Suprapubic skin (tissue), 4 donors: ENCODE data around the gene RHOT2. TPM values are rescaled to one million over a fixed set of nuclear protein-coding genes. Genes with fewer than 3 reads are reported as not detected.

ENCODE experiments used
- DNase-seq, 2 donors: peaks; one replicate each; pipeline ENCODE4 v3.0.0-alpha.2; 2019; ENCODE audit warnings: low spot score in 2 of 2
- H3K27ac ChIP-seq: fragments of 200-600 bp; sonication (generic); one replicate; pipeline ENCODE4 v1.5.1; 2019
- H3K27me3 ChIP-seq: fragments of 200-600 bp; sonication (generic); one replicate; pipeline ENCODE4 v1.5.1; 2019
- H3K36me3 ChIP-seq: fragments of 200-600 bp; sonication (generic); one replicate; pipeline ENCODE4 v1.5.1; 2019
- H3K4me1 ChIP-seq: fragments of 200-600 bp; sonication (generic); one replicate; pipeline ENCODE4 v1.5.1; 2019
- H3K4me3 ChIP-seq: fragments of 200-600 bp; sonication (generic); one replicate; pipeline ENCODE4 v1.5.1; 2019; ENCODE audit warnings: mild to moderate bottlenecking
- H3K9me3 ChIP-seq: fragments of 200-600 bp; sonication (generic); one replicate; pipeline ENCODE4 v1.5.1; 2019
- EP300 ChIP-seq: sonication (generic); formaldehyde crosslinking; IDR thresholded peaks from one replicate; pipeline ENCODE4 v1.6.1; 2017; ENCODE audit warnings: antibody characterized with exemption
- POLR2A ChIP-seq, 2 donors: fragments of 450-650 bp; IDR thresholded peaks; one replicate each; pipeline ENCODE4 v1.6.1; 2017; ENCODE audit warnings: antibody characterized with exemption in 2 of 2, mild to moderate bottlenecking in 2 of 2, moderate library complexity in 2 of 2
- POLR2AphosphoS5 ChIP-seq, 3 donors: sonication (generic); formaldehyde crosslinking; IDR thresholded peaks; one replicate each; pipeline ENCODE4 v1.6.1; 2017; ENCODE audit warnings: antibody characterized with exemption in 3 of 3
- WGBS: methylation state at CpG from one replicate; pipeline ENCODE4 v1.1.5; 2018; 5-methylcytosine and 5-hydroxymethylcytosine counted together
- total RNA-seq, 4 donors: library from RNA; depleted of rRNA; stranded (reverse); fragments of >200 nt; gene quantifications; one replicate each; pipeline ENCODE4 v1.1.0, GENCODE V29; 2016
- TF ChIP-seq, protein P1 (sequence below), 2 donors: fragments of 200-600 bp in 1 of 2; fragments of 450-650 bp in 1 of 2; sonication (generic) in 1 of 2; IDR thresholded peaks; one replicate each; pipeline ENCODE4 v1.5.1; 2016 to 2019; ENCODE audit warnings: antibody characterized with exemption in 2 of 2, mild to moderate bottlenecking in 1 of 2, moderate library complexity in 1 of 2

RHOT2 gene
- total RNA-seq, 4 donors from 2014 or later: 66.9 to 156 (median 96.8) TPM

DNA sequence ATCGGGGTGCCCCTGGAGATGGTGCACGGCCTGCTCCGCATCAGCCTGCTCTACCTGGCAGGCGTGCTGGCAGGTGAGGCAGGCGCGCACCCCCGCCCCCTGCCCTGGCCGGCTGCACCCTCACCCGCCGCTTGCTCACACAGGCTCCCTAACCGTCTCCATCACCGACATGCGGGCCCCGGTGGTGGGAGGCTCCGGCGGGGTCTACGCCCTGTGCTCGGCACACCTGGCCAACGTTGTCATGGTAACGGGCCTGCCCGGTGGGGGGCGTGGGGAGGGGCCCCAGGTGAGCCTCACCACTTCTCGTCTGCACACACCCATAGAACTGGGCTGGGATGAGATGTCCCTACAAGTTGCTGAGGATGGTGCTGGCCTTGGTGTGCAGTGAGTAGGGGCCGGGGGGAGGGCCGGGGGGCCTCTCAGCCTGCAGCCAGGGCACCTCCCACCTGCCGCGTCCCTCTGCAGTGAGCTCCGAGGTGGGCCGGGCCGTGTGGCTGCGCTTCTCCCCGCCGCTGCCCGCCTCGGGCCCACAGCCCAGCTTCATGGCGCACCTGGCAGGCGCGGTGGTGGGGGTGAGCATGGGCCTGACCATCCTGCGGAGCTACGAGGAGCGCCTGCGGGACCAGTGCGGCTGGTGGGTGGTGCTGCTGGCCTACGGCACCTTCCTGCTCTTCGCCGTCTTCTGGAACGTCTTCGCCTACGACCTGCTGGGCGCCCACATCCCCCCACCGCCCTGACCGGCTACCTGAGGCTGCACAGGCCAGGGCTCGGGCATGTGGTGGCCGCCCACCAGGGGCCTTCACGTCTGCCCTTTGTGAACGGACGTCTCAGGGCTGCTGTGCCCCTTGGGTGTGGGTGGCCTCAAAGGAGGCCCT is 9.6 kb downstream of the RHOT2 start:
- Histone ChIP-seq H3K4me3 (peak overlapping the region; percentile 5), H3K27ac (no peak overlapping the region), H3K4me1 (peaks cover 72% of the 10 kb centered on the region), H3K9me3 (no peaks in the 10 kb centered on the region), H3K36me3 (peaks cover 24% of the 10 kb centered on the region), H3K27me3 (peaks cover 4% of the 10 kb centered on the region)
- 77% methylated on average over 8 of the region's 57 CpGs for WGBS
- TF ChIP-seq POLR2AphosphoS5 (IDR thresholded peaks at IDR 0.05): no peak
- TF ChIP-seq EP300: no peak
- TF ChIP-seq, protein P1, sequence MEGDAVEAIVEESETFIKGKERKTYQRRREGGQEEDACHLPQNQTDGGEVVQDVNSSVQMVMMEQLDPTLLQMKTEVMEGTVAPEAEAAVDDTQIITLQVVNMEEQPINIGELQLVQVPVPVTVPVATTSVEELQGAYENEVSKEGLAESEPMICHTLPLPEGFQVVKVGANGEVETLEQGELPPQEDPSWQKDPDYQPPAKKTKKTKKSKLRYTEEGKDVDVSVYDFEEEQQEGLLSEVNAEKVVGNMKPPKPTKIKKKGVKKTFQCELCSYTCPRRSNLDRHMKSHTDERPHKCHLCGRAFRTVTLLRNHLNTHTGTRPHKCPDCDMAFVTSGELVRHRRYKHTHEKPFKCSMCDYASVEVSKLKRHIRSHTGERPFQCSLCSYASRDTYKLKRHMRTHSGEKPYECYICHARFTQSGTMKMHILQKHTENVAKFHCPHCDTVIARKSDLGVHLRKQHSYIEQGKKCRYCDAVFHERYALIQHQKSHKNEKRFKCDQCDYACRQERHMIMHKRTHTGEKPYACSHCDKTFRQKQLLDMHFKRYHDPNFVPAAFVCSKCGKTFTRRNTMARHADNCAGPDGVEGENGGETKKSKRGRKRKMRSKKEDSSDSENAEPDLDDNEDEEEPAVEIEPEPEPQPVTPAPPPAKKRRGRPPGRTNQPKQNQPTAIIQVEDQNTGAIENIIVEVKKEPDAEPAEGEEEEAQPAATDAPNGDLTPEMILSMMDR (IDR thresholded peaks at IDR 0.05): no peak
- TF ChIP-seq POLR2A (IDR thresholded peaks at IDR 0.05): no peak
- DNase-seq: no peak

DNA sequence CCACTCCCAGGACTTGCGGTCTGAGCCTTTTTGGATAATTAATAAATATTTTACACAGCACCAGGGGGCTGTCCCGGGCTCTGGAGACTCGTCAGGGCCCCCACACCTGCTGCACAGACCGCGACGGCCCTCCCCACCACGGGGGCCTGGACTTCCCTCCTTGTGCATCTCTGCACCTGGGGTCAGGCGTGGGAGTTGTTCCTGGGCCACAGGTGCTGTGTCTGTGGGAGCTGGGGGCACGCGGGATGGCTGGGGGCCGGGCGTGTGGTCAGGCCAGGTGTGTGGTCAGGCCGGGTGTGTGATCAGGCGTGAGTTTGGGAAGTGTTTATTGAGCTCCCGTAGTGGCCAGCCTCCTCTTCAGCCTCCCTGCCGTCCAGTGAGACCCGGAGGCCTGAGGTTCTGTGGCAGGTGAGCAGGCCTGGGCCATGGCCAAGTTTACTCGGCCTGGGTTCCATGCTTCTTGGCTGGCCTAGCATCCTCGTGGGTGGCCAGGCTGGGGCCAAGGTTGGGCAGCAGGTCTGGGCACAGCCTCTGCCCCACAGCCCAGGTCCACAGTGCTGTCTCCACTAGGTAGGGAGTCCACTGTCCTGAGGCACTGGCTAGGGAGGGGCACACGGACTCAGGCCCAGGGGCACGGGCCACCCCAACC is 10.4 kb downstream of the RHOT2 start:
- peaks cover 80% of the 10 kb centered on the region for H3K4me1 ChIP-seq
- no peak for DNase-seq
- WGBS: 74% methylated on average over 14 of the region's 21 CpGs
- TF ChIP-seq, protein P1 (IDR thresholded peaks at IDR 0.05): no peak
- TF ChIP-seq EP300: no peak
- no peak for TF ChIP-seq POLR2AphosphoS5 (IDR thresholded peaks at IDR 0.05)
- TF ChIP-seq POLR2A (IDR thresholded peaks at IDR 0.05): no peak
- no peak overlapping the region for H3K4me3 ChIP-seq
- H3K27ac ChIP-seq: no peak overlapping the region
- peaks cover 22% of the 10 kb centered on the region for H3K36me3 ChIP-seq
- peaks cover 4% of the 10 kb centered on the region for H3K27me3 ChIP-seq
- no peaks in the 10 kb centered on the region for H3K9me3 ChIP-seq

DNA sequence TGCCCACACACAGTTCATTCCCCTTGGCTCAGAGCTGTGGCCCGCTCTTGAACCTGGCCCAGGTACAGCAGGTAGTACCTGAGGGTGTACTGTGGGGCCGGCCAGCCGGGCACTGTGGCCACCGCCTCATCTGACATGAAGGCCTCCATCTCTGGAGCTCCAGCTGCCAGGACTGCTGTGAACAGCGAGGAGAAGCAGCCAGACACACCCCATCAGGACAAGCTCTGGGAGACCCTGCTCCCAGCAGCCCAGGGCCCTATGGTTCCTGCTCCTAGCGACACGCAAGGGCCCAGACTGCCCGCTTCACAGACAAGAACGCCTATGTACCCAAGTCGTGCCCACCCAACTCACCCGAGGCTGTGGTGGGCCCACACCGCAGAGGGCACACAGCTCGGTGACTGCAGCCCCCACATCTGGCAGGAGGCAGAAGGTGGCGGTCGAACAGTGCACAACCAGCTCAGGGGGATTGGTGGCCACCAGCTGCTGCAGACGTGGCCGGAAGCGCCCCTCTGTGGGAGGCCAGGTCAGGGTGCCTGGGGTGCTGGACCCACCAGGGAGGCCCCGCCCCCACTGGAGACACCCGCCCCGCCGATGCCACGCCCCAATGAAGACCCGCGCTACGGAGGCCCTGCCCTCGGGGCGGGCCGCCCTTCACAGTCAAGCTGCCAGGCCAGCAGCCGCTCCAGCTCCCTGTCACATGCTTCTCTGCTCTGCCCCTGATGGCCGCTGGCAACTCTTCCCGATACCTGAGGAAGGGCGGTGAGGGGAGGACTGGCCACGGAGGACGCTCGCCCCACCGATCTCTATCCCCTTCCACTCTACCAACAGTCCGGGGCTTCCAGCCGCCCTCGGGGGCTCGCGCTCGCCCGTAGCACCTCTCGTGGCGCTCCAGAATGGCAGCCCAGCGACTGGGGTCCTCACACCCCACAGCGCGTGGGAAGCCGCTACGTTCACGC is 11.2 kb downstream of the RHOT2 start:
- H3K27me3 ChIP-seq: peaks cover 4% of the 10 kb centered on the region
- no CpG with 5 or more reads among the region's 52 CpGs for WGBS
- peaks cover 16% of the 10 kb centered on the region for H3K36me3 ChIP-seq
- H3K4me1 ChIP-seq: peaks cover 86% of the 10 kb centered on the region
- TF ChIP-seq, protein P1 (IDR thresholded peaks at IDR 0.05): no peak
- no peak for TF ChIP-seq POLR2A (IDR thresholded peaks at IDR 0.05)
- no peak for TF ChIP-seq EP300
- TF ChIP-seq POLR2AphosphoS5 (IDR thresholded peaks at IDR 0.05): no peak
- peak overlapping the region; percentile 84 for H3K4me3 ChIP-seq
- H3K9me3 ChIP-seq: no peaks in the 10 kb centered on the region
- H3K27ac ChIP-seq: peak overlapping the region; percentile 65
- peak in 1 of 2 donors; percentile 90 for DNase-seq

DNA sequence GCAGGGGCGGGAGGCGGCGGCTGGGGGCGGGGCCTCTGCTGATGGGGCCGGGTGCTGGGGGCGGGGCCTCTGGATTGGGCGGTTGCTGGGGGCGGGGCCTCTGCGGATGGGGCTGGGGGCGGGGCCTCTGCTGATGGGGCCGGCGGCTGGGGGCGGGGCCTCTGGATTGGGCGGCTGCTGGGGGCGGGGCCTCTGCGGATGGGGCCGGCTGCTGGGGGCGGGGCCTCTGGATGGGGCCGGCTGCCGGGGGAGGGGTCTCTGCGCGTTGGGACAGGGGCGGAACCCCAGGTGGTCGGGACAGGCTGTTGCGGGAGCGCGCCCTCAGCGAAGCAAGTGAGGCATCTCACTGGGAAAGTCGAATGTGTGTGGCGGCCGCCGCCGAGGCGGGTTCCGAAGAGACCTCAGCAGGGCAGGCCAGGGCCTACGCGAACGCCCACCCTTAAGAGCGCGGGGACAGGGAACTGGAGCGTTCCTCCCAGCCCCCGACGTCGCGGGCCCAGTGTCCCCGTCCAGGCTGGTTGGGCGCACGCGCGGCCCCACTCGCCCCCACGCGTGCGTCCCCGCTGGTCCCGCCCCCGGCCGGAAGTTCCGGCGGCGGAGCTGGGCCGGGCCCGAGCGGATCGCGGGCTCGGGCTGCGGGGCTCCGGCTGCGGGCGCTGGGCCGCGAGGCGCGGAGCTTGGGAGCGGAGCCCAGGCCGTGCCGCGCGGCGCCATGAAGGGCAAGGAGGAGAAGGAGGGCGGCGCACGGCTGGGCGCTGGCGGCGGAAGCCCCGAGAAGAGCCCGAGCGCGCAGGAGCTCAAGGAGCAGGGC is 12.1 kb downstream of the RHOT2 start, which contains the start of gene STUB1:
TSS of gene STUB1 (plus strand) at position 597 of the 811 bp plus-strand sequence. CDS start at position 713, 116 bp downstream.
- Histone ChIP-seq H3K4me1 (peaks cover 90% of the 10 kb centered on the region), H3K27me3 (peaks cover 4% of the 10 kb centered on the region), H3K27ac (peak within 1 kb of the TSS; percentile 92), H3K9me3 (no peaks in the 10 kb centered on the region), H3K36me3 (peaks cover 16% of the 10 kb centered on the region), H3K4me3 (peak within 1 kb of the TSS; percentile 84)
- TF ChIP-seq EP300 (no peak), POLR2A (IDR thresholded peaks at IDR 0.05) (peak; percentile 27 to 71), POLR2AphosphoS5 (IDR thresholded peaks at IDR 0.05) (peak in 1 of 3 donors; percentile 66)
- DNase-seq: peak; percentile 91 to 94
- 0% methylated on average over 6 of the region's 91 CpGs for WGBS
